Left renal pelvis (tissue), 4 donors: ENCODE data around the gene DYNLT1. TPM values are rescaled to one million over a fixed set of nuclear protein-coding genes. Genes with fewer than 3 reads are reported as not detected.
"Not testable (repeated sequence)": the region's sequence is repeated elsewhere in the genome, so short reads cannot be mapped to it uniquely, and the experiment has no call there.

ENCODE experiments used
- DNase-seq, 4 donors: peaks; one replicate each; pipeline ENCODE4 v3.0.0-alpha.2; 2013; ENCODE audit warnings: low read depth in 4 of 4, low spot score in 3 of 4
- polyA plus RNA-seq, 4 donors: library from polyadenylated mRNA; unstranded; fragments of 120-200 nt; gene quantifications; one replicate each; pipeline ENCODE4 v1.2.1, GENCODE V29; 2013; ENCODE audit not compliant: insufficient read length in 4 of 4

The DYNLT1 gene
- polyA plus RNA-seq, 4 donors = 121 to 196 (median 157) TPM

DNA sequence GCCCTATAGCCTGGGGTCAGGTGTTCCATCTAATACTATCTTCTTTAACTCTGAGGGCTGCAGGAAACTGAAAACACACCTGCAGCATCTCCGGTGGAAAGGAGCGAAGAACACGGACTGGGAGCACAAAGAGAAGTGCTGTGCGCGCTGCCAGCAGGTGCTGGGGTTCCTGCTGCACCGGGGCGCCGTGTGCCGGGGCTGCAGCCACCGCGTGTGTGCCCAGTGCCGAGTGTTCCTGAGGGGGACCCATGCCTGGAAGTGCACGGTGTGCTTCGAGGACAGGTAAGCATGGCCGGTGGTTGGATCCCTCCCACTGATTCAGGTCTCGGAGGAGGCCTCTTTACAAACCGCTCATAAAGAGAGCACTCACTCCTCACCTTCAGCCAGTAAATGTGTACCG is 20.8 kb upstream of the DYNLT1 start:
- no peak for DNase-seq

DNA sequence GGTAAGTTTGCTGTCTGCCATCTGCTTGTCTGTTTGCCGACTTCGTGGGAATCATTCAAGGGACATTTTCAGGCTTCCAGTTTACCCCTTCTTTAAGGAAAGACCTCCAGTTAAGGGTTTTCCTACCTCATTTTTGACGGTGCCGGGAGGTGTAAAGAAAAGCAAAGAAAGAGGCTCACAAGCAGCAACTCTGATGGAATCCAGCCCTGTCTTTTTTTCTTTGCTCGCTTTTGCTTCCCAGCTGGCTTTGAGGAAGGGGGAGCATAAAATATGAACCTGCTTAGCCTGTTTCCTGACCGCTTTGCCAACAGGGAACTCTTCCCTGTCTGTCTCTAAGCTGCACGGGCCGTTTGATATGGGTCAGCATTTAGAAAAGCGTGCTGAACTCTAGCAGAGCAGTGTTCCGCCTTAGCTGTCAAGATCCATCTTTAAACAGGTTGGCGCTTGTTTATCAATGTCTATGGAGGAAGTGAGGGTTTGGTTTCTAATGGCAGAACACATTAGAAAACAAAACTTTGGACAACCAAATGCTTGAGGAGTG is 19.2 kb upstream of the DYNLT1 start:
- DNase-seq = no peak

DNA sequence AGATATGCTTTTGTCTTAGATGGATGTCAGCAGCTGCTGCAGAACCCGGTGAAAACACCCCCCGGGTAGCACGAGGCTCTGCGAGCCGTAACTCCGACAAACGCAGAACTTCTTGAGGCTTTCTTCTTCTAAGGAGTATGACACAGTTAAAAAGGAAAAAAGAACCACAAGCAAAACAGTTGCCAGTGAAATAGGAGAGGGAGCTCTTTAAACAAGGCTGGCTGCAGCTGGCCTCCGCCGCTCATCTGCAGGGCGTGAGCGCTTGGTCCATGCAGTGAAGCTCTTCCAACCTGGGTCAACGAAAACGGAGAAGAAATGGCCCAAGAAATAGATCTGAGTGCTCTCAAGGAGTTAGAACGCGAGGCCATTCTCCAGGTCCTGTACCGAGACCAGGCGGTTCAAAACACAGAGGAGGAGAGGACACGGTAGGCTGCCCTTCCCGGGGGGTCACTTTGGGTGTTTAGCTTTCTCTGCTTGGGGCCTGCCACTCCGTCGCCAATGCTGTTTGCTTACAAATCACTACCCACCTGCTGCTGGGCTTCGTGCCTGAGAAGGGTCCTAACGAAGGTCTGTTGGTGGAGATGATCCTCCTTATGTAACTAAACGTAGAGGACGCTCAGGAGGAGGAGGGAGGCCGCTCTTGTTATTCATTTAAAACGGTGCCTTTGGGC is 18.5 kb upstream of the DYNLT1 start:
- DNase-seq = no peak

DNA sequence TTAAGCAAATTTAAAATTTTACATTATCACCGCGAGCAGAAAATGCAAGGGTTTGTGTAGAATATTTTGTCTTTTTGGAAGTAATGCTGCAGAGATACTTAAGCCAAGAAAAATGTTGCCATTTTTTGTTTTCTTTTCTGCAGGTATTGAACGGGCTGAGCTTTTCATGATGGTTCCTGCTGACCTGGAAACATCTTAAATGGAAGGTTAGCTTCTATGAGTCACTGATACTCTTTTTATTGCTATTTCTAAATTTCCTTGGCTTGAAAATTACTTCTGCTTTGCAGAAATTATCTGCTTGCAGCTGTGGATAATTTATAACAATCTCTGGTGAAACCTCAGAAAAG is 18.0 kb upstream of the DYNLT1 start:
- DNase-seq = no peak

DNA sequence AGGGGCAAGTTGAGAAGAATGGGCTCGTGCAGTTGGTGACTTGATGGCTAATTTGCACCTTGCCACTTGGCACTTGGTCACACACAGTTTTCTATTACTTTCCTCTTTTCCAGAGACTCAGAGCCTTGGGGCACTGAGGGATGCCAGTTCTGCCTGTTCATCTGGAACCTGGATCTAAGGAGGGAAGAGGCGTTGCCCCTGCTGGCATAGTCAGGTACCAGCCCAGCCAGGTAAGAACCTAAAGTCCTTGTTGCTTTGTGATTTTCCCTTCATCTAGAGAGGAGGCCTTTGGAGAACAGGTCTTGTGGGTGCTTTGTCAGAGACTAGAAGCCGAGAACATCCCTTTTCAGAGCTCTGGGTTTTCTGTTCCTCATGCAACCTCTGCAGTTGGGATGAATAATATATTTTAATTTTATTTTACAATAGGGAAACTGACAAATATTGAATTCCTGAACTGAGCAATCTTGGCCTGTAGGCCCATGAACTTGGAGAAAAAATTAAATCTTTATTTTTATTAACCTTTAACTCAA is 16.7 kb upstream of the DYNLT1 start:
- no peak for DNase-seq

DNA sequence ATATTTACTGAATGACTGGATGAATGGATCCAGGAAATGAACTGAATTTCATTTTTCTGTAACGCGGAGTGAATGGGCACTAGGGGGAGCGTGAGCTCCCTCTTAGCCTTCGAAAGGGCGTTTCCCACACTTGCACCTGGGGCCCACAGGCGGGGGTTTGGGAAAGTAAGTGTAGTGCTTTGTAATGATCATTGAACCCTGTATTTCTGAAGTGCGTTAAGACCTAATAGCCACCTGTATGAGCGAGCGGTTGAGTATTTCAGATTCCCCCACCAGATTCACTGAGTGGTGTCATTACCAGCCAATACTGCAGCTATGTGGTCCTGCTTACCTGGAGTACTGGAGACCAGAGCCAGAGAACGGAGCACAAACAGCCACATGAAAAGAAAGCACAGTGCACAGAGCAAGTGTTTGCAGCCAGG is 15.8 kb upstream of the DYNLT1 start:
- no peak for DNase-seq

DNA sequence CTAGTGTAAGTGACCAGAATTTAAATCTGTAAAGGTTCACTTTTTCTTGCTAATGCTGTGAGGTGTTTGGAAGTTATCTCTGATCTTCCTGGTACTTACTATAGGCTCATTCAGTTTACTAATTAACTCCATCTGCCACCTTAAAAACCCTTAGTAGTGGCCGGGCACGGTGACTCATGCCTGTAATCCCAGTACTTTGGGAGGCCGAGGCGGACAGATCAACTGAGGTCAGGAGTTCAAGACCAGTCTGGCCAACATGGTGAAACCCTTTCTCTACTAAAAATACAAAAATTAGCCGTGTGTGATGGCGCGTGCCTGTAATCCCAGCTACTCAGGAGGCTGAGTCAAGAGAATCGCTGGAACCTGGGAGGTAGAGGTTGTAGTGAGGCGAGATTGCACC is 12.4 kb upstream of the DYNLT1 start:
- DNase-seq = not testable (repeated sequence)

DNA sequence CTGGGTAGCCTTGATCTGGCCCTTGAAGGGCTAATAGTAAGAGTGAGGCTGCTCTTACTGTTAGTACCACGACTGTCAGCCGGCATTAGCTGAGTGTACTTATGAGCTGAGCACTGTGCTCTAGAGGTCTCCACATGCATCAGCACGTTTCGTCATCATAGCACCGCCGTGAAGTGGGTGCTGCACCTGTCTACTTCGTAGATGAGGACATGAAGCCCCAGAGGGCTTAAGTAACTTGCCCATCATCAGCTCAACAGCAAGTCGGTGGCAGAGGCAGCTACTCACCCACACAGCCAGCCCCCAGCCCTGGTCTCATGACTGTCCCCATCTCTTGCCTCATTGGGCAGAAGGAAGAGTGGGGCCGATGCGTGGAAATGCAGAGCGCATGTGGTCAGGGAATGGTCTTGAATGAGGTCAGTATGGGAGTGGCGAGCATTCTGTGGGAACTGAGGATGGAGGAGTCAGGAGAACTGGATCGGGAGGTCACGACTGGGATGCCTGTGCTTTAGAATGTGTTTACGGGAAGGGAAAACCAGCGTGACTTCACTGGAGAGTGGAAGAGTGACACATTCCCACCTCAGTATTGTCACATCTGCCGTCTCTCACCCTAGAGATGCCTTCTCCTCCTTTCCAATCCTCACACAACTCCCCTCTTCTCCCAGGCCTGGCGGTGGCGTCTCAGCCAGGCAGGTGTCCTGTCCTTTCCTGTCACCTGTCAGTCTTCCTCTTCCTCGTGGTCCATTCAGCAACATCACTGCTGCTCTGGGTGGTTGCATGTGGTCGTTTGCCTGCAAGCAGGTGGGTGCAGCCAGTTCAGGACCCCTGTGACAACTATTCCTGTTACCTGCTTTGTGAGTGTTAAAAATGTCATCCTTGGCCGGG is 11.3 kb upstream of the DYNLT1 start:
- DNase-seq = no peak

DNA sequence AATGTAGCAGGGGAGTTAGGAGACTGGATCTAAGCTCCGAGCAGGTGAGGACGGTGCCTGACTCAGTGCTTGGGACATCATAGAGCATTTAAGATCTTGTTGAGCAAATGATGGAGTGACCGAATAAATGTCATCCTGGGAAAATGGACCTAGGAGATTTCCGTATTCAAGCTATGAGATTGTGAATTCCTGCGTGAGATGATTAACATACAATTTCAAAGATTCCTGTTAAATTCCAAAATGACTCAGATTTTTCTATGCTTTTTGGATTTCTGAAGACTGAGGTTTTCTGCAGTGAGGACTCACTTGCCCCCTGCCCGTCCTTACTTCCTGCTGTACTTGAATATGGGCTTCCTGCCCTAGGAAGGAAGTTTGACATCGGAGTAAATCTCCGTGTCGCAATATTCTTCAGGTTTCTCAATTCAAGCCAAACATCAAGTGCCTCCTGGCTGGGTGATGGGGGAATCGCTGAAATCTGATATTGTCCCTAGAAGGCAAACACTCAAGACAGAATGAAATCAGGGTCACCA is 10.5 kb upstream of the DYNLT1 start:
- no peak for DNase-seq

DNA sequence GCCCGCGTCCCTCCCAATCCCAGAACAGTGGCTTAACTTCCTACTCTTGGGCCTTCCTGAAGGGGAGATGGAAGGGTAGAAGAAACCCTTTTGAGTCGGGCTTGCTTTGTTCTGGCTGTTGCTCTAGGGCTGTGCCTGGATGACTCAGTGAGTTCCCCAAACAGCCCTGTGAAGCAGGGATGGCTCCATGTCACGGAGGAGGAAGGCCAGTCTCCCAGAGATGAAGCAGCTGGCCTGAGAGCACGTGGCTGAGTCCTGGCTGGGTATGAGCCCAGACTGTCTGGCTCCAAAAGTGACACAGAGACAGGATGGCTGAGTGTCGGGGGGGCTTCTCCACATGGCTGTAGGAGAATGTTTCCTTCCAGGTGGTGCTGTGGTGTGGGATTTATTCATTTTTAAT is 10.0 kb upstream of the DYNLT1 start:
- no peak for DNase-seq

DNA sequence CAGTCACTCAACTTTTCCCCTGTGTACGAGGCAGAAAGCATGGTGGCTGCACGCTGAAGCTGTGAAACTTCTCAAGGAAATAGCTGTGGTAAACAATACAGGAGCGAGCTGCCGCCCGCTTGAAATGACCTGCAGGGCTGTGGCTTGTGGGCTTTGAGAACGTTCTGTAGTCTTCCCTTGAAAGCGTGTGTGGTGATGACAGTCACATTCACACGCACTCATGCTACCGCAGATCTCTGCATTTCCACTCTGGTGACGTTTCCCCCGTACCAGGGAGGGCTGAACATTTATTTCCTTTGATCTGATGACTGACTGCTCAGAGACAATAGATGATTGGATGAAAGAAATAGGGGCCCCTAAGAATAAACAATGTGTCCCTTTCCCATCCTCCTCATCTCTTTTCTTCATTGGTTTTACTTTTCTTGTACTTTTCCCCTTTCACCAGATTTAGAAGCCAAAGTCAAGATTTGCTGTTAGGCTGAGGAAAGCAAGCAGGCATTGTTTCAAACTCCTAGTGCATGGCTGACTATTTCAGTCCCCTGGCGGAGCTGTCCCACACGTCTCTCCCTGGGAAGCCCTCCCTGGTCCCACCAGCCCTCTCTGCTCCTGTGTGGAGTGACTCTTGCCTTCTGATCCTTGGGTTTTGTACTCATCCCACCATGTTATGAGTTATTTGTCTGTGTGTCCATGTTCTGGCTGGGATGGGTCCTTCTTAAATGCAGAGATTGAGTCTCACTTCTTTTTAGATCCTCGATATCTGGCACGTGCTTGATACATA is 9.2 kb upstream of the DYNLT1 start:
- no peak for DNase-seq

DNA sequence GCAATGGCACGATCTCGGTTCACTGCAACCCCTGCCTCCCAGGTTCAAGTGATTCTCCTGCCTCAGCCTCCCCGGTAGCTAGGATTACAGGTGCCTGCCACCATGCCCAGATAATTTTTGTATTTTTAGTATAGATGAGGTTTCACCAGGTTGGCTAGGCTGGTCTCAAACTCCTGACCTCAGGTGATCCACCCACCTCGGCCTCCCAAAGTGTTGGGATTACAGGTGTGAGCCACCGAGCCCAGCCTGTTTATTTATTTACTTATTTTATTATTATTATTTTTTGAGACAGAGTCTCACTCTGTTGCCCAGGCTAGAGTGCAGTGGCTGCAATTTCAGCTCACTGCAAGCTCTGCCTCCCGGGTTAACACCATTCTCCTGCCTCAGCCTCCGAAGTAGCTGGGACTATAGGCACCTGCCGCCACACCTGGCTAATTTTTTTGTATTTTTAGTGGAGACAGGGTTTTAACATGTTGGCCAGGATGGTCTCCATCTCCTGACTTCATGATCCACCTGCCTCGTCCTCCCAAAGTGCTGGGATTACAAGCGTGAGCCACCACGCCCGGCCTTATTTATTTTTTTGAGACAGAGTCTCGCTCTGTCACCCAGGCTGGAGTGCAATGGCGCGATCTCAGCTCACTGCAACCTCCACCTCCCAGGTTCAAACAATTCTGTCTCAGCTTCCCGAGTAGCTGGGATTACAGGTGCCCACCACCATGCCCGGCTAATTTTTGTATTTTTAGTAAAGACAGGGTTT is 7.6 kb upstream of the DYNLT1 start:
- not testable (repeated sequence) for DNase-seq

DNA sequence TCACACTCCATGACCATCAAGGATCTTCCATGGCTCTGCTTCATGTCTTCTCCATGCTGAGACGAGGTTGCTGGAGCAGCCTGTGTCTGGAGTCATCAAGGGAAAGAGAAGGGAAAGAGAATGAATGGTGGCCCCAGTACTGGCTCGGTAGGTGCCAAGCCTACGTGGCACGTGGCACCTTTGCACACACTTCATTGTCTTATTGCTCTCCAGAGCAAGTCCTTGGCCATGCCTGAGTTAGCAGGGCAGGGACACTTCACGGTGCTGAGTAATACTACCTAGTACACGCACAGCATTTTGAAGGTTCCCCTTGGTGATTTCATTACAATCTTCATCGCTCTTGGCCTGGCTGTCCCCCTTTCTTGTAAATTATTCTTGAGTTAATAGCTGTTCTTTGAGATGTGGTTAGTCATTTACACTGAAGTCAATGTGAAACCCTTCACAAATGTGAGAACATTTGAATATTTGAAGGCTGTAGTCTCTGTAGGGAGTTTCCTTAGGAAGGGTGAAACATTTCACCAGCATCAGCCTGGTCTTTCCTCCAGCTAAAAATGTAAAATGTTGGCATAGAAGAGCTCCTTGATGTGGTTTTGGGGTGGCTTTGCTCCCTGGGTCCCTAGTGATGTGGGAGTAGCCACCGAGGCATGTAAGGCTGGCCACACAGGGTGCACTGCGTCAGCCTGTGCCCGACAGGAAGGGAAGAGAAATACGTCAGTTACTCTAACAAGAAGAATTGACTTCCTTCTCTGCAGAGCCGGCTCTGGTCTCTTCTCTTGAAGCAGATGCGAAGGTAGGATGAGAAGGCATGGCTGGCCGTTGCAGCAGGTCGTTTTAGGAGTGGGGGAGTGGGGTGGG is 5.0 kb upstream of the DYNLT1 start, which contains the start of gene SYTL3:
Gene SYTL3 (plus strand): TSS at position 766 of the 855 bp plus-strand sequence. CDS start 13,215 bp downstream, outside the sequence.
- no peak for DNase-seq

DNA sequence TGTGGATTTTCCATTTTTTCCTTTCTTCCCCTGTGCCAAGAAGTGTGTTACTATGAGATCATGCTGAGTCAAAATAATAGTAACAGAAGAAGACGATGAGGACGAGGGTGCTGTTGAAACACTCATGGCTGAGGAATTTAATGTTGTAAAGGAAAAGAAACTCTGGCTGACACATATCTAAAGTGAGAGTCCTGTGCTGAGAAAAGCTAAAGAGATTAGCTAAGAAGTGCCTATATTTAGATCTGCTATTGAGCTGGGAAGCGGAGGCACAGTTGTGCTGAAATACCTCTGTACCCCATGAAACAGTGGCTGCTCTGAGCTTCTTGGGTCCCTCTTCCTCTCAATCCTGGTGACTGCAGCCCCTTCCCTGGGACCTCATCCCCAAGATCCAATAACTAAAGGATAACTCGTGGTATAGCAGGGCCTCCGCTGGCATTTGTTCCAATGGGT is 4.2 kb upstream of the DYNLT1 start:
- DNase-seq = no peak

DNA sequence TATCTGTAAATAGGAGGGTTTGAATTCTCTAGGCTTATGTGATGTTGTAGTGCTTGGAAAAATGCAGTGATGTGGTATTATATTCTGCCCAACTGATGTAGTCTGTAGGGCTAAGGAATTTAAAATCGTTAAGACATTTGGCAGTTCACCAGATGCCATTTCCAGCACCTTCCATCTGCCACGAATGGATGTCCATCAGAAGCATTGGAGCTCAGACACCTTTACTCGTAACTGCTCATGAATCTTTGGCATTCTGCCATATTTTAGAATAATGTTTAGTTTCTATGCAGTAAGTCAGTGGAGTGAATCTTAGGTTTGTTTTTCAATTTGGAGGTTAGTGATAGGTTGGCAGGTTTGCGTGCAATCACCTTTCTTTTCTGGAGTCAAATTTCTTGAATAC is 3.0 kb upstream of the DYNLT1 start:
- DNase-seq = no peak

DNA sequence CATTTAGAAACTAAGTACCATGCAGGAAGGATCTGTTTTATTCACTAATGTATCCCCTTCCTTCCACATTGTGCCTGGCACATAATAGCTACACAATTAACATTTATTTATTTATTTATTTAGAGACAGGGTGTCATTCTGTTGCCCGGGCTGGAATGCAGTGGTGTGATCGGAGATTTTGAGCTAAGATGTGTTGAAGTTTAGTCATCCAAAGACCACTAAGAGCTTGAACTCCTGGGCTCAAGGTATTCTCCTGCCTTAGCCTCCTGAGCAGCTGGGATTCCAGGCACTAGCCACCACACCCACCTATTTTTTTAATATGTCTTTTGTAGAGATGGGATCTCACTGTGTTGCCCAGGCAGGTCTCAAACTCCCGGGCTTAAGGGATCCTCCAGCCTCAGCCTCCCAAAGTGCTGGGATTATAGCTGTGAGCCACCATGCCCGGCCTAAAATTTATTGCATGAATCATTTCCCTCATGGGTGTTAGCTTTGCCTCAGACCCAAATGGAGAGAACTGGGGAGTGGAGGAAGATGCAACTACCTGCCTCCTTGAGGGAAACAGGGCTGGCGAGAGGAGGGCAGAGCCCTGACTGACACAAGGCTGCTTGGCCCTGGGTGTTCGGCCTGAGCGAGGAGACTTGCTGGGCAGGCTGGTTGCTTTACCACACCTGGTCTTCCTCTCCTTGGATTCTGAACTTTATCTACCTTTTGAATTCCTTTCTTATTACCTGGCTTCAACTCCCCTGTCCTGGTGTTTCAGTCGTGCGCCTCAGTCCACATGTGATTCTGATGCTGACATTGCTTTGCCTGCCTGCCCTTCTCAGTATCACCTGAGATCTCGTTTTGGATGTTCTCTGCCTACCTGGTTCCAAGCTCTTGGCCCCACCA is 1.7 kb upstream of the DYNLT1 start:
- DNase-seq = no peak

DNA sequence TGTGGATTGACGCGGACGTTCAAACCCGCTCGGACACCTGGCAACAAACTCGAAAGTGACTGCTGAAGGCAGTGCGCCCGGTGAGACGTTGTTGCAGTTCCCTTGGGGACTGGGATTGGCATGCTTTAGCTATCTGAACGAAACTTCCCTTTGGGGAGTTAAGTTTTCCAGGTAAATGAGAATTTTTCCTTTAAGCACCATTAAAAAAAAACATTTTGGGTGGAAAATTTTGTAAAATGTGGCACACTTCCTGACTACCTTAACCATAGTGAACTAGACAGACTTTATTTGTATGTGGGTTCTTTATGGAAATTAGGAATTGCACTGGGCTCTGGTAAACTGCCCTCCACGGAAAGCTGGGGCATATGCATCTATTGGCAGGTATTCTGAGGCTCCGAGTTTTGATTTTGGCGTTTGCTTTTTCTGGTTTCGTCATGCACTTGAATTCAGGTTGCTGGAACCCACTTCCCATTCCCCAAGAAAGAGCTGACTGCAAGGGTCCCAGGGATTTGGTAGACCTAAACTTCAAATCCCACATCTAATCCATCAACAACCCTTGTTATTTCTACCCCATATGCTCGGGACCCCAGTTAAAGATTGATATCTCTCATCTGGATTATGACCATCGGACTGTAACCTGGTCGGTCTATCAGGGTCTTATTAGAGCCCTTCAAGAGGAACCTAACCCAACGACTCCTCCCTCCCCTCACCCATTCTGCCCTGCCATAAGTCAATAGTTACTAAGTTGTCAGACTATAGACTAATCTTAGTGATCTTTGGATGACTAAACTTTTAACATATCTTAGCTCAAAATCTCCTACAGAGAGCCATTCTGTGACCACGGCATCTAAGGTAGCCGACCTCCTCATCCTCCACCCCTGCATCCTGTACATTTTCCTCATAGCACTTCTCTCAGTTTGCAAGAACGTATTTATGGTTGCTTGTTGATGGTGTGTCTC is 800 bp upstream of the DYNLT1 start:
- no peak for DNase-seq
